Neutrophil (primary cell): ENCODE results near the gene FER1L5.

Experiments
- H3K27ac ChIP-seq: fragments of 200-600 bp; sonication (generic); 2 replicates; pipeline ENCODE4 v1.5.1; 2016; ENCODE audit warnings: mild to moderate bottlenecking, moderate library complexity
- H3K27me3 ChIP-seq: fragments of 200-600 bp; sonication (generic); 2 replicates; pipeline ENCODE4 v1.6.0; 2016; ENCODE audit warnings: mild to moderate bottlenecking
- H3K36me3 ChIP-seq: fragments of 200-600 bp; sonication (generic); 2 replicates; pipeline ENCODE4 v1.5.1; 2017
- H3K4me1 ChIP-seq, 2 experiments: fragments of 200-600 bp in 1 of 2; sonication (generic) in 1 of 2; 1 replicate in 1 of 2; 2 replicates in 1 of 2; pipeline versions ENCODE4 v1.5.1 to v1.6.1; 2013 to 2016; ENCODE audit warnings: low read depth in 1 of 2, low read length in 1 of 2, mild to moderate bottlenecking in 1 of 2, moderate library complexity in 1 of 2; ENCODE audit not compliant: control insufficient read depth in 1 of 2, insufficient read depth in 1 of 2
- H3K4me3 ChIP-seq, 2 experiments: fragments of 200-600 bp in 1 of 2; sonication (generic) in 1 of 2; 1 replicate in 1 of 2; 2 replicates in 1 of 2; pipeline ENCODE4 v1.5.1; 2013 to 2016; ENCODE audit warnings: low read depth in 1 of 2, low read length in 1 of 2, mild to moderate bottlenecking in 1 of 2, moderate library complexity in 1 of 2
- H3K9me3 ChIP-seq: fragments of 200-600 bp; sonication (generic); 2 replicates; pipeline ENCODE4 v1.5.1; 2016
- TF ChIP-seq, protein P1 (sequence below): fragments of 200-600 bp; sonication (generic); IDR thresholded peaks from 2 replicates; pipeline ENCODE4 v1.5.1; 2016; ENCODE audit warnings: antibody characterized with exemption

The FER1L5 gene

DNA sequence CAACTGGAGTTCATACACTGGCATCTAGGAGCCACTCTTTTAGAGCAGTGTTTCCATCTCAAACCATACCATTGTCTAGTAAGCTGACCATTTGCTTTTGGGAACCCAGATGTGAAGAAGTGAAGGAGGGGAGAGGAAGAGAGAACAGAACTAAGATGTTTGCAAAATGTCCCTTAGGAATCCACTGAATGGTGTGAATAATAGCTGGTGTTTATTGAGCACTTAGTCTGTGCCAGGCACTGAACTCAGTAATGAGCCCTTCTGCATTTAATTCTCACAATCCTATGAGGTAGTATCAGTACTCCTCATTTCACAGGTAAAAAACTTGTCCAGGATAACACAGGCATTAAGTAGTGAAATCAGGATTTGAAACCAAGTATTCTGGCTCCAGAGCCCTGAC lies 73.8 kb downstream of the FER1L5 start:
- TF ChIP-seq, protein P1, sequence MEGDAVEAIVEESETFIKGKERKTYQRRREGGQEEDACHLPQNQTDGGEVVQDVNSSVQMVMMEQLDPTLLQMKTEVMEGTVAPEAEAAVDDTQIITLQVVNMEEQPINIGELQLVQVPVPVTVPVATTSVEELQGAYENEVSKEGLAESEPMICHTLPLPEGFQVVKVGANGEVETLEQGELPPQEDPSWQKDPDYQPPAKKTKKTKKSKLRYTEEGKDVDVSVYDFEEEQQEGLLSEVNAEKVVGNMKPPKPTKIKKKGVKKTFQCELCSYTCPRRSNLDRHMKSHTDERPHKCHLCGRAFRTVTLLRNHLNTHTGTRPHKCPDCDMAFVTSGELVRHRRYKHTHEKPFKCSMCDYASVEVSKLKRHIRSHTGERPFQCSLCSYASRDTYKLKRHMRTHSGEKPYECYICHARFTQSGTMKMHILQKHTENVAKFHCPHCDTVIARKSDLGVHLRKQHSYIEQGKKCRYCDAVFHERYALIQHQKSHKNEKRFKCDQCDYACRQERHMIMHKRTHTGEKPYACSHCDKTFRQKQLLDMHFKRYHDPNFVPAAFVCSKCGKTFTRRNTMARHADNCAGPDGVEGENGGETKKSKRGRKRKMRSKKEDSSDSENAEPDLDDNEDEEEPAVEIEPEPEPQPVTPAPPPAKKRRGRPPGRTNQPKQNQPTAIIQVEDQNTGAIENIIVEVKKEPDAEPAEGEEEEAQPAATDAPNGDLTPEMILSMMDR: no peak
- Histone ChIP-seq H3K36me3 (peaks cover 7% of the 10 kb centered on the region), H3K27ac (no peak overlapping the region), H3K4me1 (no peaks in the 10 kb centered on the region), H3K27me3 (no peaks in the 10 kb centered on the region), H3K9me3 (no peaks in the 10 kb centered on the region), H3K4me3 (no peak overlapping the region)

DNA sequence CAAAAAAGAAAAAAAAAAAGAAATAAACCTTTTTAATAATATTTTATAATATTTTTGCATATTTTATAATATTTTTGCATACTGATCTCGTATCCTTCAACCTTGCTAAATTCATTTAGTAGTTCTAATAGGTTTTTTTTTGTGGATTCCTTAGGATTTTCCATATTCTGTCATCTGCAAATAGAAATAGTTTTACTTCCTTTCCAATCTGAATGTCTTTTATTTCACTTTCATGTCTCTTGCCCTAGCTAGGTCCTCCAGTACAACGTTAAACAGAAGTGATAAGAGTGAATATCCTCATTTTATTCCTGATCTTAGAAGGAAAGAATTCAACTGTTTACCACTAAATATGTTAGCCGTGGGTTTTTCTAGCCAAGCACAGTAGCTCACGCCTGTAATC lies 83.6 kb downstream of the FER1L5 start:
- H3K27ac ChIP-seq: no peak overlapping the region
- H3K36me3 ChIP-seq: peaks cover 51% of the 10 kb centered on the region
- H3K27me3 ChIP-seq: no peaks in the 10 kb centered on the region
- H3K9me3 ChIP-seq: no peaks in the 10 kb centered on the region
- peaks cover 0 to 5% of the 10 kb centered on the region in 2 experiments for H3K4me1 ChIP-seq
- TF ChIP-seq, protein P1: no peak
- H3K4me3 ChIP-seq: no peak overlapping the region

DNA sequence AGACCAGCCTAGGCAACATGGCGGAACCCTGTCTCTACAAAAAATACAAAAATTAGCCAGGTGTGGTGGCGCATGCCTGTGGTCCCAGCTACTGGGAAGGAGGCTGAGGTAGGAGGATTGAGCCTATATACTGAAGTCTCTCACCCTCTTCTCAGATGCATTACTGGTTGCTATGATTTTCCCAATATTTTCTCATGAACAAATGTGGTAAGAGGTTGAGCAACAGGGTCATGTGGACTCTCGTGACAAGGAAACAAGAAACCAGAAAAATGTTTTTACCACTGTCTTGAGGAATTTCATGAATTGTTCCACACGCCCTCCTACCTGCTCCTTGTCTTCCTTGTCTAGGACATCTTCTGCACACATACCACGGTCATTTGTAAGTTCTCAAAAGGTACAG lies 84.9 kb downstream of the FER1L5 start:
- Histone ChIP-seq H3K27ac (no peak overlapping the region), H3K36me3 (peaks cover 56% of the 10 kb centered on the region), H3K9me3 (no peaks in the 10 kb centered on the region), H3K4me3 (no peak overlapping the region), H3K27me3 (no peaks in the 10 kb centered on the region), H3K4me1 (peaks cover 0 to 5% of the 10 kb centered on the region in 2 experiments)
- TF ChIP-seq, protein P1: no peak

DNA sequence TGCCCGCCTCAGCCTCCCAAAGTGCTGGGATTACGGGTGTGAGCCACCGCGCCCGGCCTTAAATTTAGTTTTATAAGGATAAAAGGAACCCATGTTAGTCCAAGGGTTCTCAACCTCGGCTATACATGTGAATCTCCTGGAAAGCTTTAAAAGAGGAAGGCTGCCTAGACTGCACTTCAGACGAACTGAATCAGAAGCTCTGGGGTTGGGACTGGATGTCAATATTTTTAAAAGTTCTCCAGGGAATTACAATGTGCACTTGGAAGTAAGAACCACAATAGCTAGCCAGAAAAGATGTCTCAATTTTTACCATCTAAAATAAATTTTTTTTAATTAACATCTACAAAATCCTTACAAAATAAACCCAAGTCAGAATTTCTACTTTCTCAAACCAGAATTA lies 87.2 kb downstream of the FER1L5 start:
- H3K36me3 ChIP-seq: peaks cover 75% of the 10 kb centered on the region
- H3K27me3 ChIP-seq: no peaks in the 10 kb centered on the region
- H3K27ac ChIP-seq: no peak overlapping the region
- TF ChIP-seq, protein P1: no peak
- H3K4me3 ChIP-seq: no peak overlapping the region
- no peaks in the 10 kb centered on the region for H3K9me3 ChIP-seq
- peaks cover 0 to 5% of the 10 kb centered on the region in 2 experiments for H3K4me1 ChIP-seq

DNA sequence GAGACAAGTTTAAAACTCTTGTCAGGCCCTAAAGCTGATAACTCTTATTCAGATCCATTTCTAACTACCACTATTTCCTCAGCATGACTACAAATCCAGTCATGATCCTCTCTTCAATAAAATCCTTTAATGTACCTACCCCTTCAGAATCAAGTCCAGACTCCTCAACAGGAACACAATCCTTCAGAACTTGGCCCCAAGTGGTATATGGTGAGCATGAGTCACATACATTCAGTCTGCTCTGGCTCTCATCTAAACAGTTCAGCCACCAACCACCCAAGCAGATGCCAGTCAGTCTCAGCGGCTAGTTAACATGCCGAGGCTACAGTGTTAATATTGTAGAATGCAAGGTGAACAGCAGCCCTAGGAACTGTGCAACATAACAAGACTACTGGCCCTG lies 87.6 kb downstream of the FER1L5 start:
- Histone ChIP-seq H3K27me3 (no peaks in the 10 kb centered on the region), H3K9me3 (no peaks in the 10 kb centered on the region), H3K4me1 (peaks cover 0 to 5% of the 10 kb centered on the region in 2 experiments), H3K27ac (no peak overlapping the region), H3K4me3 (no peak overlapping the region), H3K36me3 (peaks cover 75% of the 10 kb centered on the region)
- TF ChIP-seq, protein P1: no peak

DNA sequence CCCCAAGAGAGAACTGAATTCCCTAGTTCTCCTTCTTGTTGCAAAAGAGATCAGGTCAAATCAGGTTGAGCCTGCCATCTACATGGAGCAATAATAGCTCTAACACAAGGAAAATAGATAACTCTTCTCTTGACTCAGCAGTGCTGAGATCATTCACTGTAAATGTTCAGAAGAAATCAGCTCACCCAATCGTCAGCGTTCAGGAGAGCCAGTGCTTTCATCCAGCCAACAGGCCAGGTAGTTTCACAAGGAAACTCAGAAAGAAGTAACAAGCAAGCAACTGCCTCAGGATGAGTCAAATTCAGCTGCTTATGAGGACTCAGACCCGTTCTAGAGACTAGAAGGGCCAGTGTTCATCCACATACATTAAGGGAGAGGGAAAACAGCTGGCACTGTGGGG lies 91.4 kb downstream of the FER1L5 start:
- no peak overlapping the region for H3K4me3 ChIP-seq
- peaks cover 50% of the 10 kb centered on the region for H3K36me3 ChIP-seq
- H3K27ac ChIP-seq: no peak overlapping the region
- no peaks in the 10 kb centered on the region for H3K27me3 ChIP-seq
- TF ChIP-seq, protein P1: no peak
- H3K9me3 ChIP-seq: no peaks in the 10 kb centered on the region
- H3K4me1 ChIP-seq: peaks cover 10 to 12% of the 10 kb centered on the region in 2 experiments
